Activated CD8-positive, alpha-beta memory T cell treated with anti-CD3 and anti-CD28 coated beads, Interleukin-2, amount 10 ng/mL, durations not matched to agents 7 days and 5 days (primary cell): ENCODE measurements around the gene DAG1. TPM values are rescaled to one million over a fixed set of nuclear protein-coding genes. Genes with fewer than 3 reads are reported as not detected.

ENCODE experiments used
- ATAC-seq: fragments of 150-1000 bp; cut with Tn5 transposase; one replicate; pipeline ENCODE4 v1.10.0; 2021; ENCODE audit warnings: moderate library complexity
- CTCF ChIA-PET: fragments of 350-600 bp; sonication (Branson Sonifier 250); formaldehyde crosslinking; loops from one replicate; lab custom pipeline; 2021; ENCODE audit warnings: antibody characterized with exemption; lab: Charles Lee
- DNase-seq: peaks from one replicate; pipeline ENCODE4 v3.0.0-alpha.2; 2020
- H3K27ac Mint-ChIP-seq: one replicate; pipeline ENCODE4 v1.8.0; 2021; ENCODE audit warnings: mild to moderate bottlenecking, mixed read lengths
- H3K27me3 Mint-ChIP-seq: one replicate; pipeline ENCODE4 v1.8.0; 2021; ENCODE audit warnings: mixed read lengths
- H3K36me3 Mint-ChIP-seq: one replicate; pipeline ENCODE4 v1.8.0; 2021; ENCODE audit warnings: mild to moderate bottlenecking, mixed read lengths
- H3K4me1 Mint-ChIP-seq: one replicate; pipeline ENCODE4 v1.8.0; 2021; ENCODE audit warnings: mixed read lengths
- H3K4me3 Mint-ChIP-seq: one replicate; pipeline ENCODE4 v1.8.0; 2021; ENCODE audit warnings: mild to moderate bottlenecking, moderate library complexity, mixed read lengths
- H3K9me3 Mint-ChIP-seq: one replicate; pipeline ENCODE4 v1.8.0; 2022; ENCODE audit warnings: low read depth, mixed read lengths
- total RNA-seq, 2 experiments: library from RNA; stranded (reverse); gene quantifications; one replicate each; pipeline ENCODE4 v1.2.3, GENCODE V29; 2021

Gene DAG1
- total RNA-seq, 2 experiments from 2014 or later: 17.6 to 17.9 TPM

DNA sequence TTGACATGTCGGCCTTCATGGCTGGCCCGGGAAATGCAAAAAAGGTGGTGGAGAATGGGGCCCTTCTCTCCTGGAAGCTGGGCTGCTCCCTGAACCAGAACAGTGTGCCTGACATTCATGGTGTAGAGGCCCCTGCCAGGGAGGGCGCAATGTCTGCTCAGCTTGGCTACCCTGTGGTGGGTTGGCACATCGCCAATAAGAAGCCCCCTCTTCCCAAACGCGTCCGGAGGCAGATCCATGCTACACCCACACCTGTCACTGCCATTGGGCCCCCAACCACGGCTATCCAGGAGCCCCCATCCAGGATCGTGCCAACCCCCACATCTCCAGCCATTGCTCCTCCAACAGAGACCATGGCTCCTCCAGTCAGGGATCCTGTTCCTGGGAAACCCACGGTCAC is 61.2 kb downstream of the DAG1 start:
- DNase-seq (no peak), ATAC-seq (no peak)
- CTCF ChIA-PET: interaction anchor here (1.4 to 2.5 kb wide), 2 partner anchors 8 to 115 kb away, joined by 4 to 12 read pairs; no protein-coding TSS in a partner anchor
- H3K4me1 Mint-ChIP-seq: peaks cover 14% of the 10 kb centered on the region
- H3K27ac Mint-ChIP-seq: no peak overlapping the region
- H3K9me3 Mint-ChIP-seq: no peaks in the 10 kb centered on the region
- H3K4me3 Mint-ChIP-seq: no peak overlapping the region
- peaks cover 19% of the 10 kb centered on the region for H3K36me3 Mint-ChIP-seq
- no peaks in the 10 kb centered on the region for H3K27me3 Mint-ChIP-seq

DNA sequence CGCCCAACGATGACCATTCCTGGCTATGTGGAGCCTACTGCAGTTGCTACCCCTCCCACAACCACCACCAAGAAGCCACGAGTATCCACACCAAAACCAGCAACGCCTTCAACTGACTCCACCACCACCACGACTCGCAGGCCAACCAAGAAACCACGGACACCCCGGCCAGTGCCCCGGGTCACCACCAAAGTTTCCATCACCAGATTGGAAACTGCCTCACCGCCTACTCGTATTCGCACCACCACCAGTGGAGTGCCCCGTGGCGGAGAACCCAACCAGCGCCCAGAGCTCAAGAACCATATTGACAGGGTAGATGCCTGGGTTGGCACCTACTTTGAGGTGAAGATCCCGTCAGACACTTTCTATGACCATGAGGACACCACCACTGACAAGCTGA is 61.6 kb downstream of the DAG1 start:
- CTCF ChIA-PET: interaction anchor here (1.4 kb wide), 1 partner anchor 116 kb away, joined by 4 read pairs; no protein-coding TSS in a partner anchor
- no peak for DNase-seq
- peaks cover 14% of the 10 kb centered on the region for H3K4me1 Mint-ChIP-seq

DNA sequence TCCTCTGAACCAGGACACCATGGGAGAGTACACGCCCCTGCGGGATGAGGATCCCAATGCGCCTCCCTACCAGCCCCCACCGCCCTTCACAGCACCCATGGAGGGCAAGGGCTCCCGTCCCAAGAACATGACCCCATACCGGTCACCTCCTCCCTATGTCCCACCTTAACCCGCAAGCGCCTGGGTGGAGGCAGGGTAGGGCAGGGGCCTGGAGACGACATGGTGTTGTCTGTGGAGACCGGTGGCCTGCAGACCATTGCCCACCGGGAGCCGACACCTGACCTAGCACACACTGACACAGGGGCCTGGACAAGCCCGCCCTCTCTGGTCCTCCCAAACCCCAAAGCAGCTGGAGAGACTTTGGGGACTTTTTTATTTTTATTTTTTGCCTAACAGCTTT is 63.0 kb downstream of the DAG1 start:
- CTCF ChIA-PET: interaction anchor here (3.0 kb wide), 1 partner anchor 139 kb away, joined by 14 read pairs; no protein-coding TSS in a partner anchor
- H3K4me3 Mint-ChIP-seq: no peak overlapping the region
- no peak for ATAC-seq
- H3K27me3 Mint-ChIP-seq: no peaks in the 10 kb centered on the region
- DNase-seq: no peak
- no peak overlapping the region for H3K27ac Mint-ChIP-seq
- peaks cover 17% of the 10 kb centered on the region for H3K36me3 Mint-ChIP-seq
- no peaks in the 10 kb centered on the region for H3K9me3 Mint-ChIP-seq
- H3K4me1 Mint-ChIP-seq: peaks cover 12% of the 10 kb centered on the region

More for the DNA sequence above, 61.6 kb downstream of the DAG1 start:
- Mint-ChIP-seq H3K36me3 (peaks cover 19% of the 10 kb centered on the region), H3K27ac (no peak overlapping the region), H3K27me3 (no peaks in the 10 kb centered on the region), H3K9me3 (no peaks in the 10 kb centered on the region), H3K4me3 (no peak overlapping the region)
- no peak for ATAC-seq

DNA sequence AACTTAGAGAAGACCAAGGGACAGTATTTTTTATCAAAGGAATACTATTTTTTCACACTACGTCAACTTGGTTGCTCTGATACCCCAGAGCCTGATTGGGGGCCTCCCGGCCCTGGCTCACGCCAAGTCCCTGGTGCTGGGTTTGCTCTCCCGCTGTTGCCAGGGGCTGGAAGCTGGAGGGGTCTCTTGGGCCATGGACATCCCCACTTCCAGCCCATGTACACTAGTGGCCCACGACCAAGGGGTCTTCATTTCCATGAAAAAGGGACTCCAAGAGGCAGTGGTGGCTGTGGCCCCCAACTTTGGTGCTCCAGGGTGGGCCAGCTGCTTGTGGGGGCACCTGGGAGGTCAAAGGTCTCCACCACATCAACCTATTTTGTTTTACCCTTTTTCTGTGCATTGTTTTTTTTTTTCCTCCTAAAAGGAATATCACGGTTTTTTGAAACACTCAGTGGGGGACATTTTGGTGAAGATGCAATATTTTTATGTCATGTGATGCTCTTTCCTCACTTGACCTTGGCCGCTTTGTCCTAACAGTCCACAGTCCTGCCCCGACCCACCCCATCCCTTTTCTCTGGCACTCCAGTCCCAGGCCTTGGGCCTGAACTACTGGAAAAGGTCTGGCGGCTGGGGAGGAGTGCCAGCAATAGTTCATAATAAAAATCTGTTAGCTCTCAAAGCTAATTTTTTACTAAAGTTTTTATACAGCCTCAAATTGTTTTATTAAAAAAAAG is 63.9 kb downstream of the DAG1 start:
- Mint-ChIP-seq H3K36me3 (peaks cover 17% of the 10 kb centered on the region), H3K27me3 (no peaks in the 10 kb centered on the region), H3K27ac (no peak overlapping the region), H3K4me3 (no peak overlapping the region), H3K4me1 (peaks cover 10% of the 10 kb centered on the region), H3K9me3 (no peaks in the 10 kb centered on the region)
- CTCF ChIA-PET: interaction anchor here (0.7 to 3.0 kb wide), 2 partner anchors 12 to 138 kb away, joined by 3 to 14 read pairs; no protein-coding TSS in a partner anchor
- ATAC-seq (no peak), DNase-seq (no peak)

DNA sequence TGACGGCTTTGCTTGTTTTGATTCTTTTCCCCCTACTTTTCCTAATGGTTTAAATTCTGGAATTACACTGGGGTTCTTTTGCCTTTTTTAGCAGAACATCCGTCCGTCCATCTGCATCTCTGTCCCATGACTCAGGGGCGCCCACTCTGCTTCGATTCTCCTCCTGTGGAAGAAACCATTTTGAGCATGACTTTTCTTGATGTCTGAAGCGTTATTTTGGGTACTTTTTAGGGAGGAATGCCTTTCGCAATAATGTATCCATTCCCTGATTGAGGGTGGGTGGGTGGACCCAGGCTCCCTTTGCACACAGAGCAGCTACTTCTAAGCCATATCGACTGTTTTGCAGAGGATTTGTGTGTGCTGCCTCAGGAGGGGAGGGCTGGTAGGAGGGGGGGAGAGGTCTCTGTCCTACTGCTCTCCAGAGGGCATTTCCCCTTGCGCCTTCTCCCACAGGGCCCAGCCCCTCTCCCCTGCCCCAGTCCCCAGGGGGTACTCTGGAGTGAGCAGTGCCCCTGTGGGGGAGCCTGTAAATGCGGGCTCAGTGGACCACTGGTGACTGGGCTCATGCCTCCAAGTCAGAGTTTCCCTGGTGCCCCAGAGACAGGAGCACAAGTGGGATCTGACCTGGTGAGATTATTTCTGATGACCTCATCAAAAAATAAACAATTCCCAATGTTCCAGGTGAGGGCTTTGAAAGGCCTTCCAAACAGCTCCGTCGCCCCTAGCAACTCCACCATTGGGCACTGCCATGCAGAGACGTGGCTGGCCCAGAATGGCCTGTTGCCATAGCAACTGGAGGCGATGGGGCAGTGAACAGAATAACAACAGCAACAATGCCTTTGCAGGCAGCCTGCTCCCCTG is 64.7 kb downstream of the DAG1 start:
- no peak for ATAC-seq
- Mint-ChIP-seq H3K4me1 (peaks cover 3% of the 10 kb centered on the region), H3K4me3 (no peak overlapping the region), H3K27me3 (no peaks in the 10 kb centered on the region), H3K27ac (no peak overlapping the region), H3K9me3 (no peaks in the 10 kb centered on the region), H3K36me3 (peaks cover 17% of the 10 kb centered on the region)
- DNase-seq: no peak
- CTCF ChIA-PET: interaction anchor here (0.7 to 3.0 kb wide), 2 partner anchors 11 to 137 kb away, joined by 3 to 14 read pairs; no protein-coding TSS in a partner anchor

GRCh38 chr3:49535971-49536874 is 66.2 kb downstream of the DAG1 start:
- peaks cover 6% of the 10 kb centered on the region for H3K4me1 Mint-ChIP-seq
- no peak overlapping the region for H3K27ac Mint-ChIP-seq
- no peaks in the 10 kb centered on the region for H3K9me3 Mint-ChIP-seq
- CTCF ChIA-PET: interaction anchor here (0.8 to 5.8 kb wide), 5 partner anchors 58 to 368 kb away, joined by 3 to 272 read pairs (median 4); no protein-coding TSS in a partner anchor
- peaks cover 8% of the 10 kb centered on the region for H3K36me3 Mint-ChIP-seq
- no peak overlapping the region for H3K4me3 Mint-ChIP-seq
- DNase-seq: no peak
- ATAC-seq: no peak
- no peaks in the 10 kb centered on the region for H3K27me3 Mint-ChIP-seq

DNA sequence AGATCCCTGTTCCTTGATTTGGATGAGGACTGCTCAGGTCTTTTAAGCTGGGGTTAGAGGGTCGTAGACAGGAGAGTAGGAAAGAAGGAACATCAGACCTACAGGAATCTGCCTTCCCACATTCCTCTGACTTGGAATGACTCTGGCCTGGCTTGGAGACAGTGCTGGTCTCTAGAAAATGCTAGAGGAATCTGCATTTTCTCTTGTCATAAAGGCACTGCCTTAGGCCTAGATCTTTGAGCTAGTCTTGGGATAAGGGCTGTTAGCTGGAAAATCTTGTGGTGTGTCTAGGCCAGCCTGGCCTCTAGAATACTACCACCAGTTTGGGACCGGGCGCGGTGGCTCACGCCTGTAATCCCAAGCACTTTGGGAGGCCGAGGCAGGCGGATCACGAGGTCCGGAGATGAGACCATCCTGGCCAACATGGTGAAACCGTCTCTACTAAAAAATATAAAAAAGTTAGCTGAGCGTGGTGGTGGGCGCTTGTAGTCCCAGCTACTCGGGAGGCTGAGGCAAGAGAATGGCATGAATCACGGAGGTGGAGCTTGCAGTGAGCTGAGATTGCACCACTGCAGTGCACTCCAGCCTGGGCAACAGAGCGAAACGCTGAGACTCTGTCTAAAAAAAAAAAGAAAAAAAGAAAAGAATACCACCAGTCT is 66.9 kb downstream of the DAG1 start:
- Mint-ChIP-seq H3K9me3 (no peaks in the 10 kb centered on the region), H3K4me1 (peaks cover 3% of the 10 kb centered on the region), H3K27ac (no peak overlapping the region), H3K36me3 (peaks cover under 1% of the 10 kb centered on the region), H3K27me3 (no peaks in the 10 kb centered on the region), H3K4me3 (no peak overlapping the region)
- DNase-seq (no peak), ATAC-seq (no peak)
- CTCF ChIA-PET: interaction anchor here (0.8 to 5.8 kb wide), 6 partner anchors 11 to 302 kb away, joined by 3 to 272 read pairs (median 4); no protein-coding TSS in a partner anchor

- peak; percentile 93 for DNase-seq
- no peaks in the 10 kb centered on the region for H3K36me3 Mint-ChIP-seq
- peaks cover 17% of the 10 kb centered on the region for H3K27me3 Mint-ChIP-seq
- CTCF ChIA-PET: interaction anchor here (0.6 to 5.8 kb wide), 61 partner anchors 9 to 762 kb away, joined by 3 to 272 read pairs (median 7); partner anchors contain the start of genes AMIGO3, BSN, DAG1 and GMPPB
- H3K4me3 Mint-ChIP-seq: peak overlapping the region; percentile 68
- no peaks in the 10 kb centered on the region for H3K9me3 Mint-ChIP-seq
- H3K4me1 Mint-ChIP-seq: peaks cover 3% of the 10 kb centered on the region
- peak; percentile 92 for ATAC-seq
- peak overlapping the region; percentile 28 for H3K27ac Mint-ChIP-seq
These were observed 69.8 kb downstream of the DAG1 start for GRCh38 chr3:49539659-49540560.

GRCh38 chr3:49552087-49552486 is 82.0 kb downstream of the DAG1 start:
- no peak overlapping the region for H3K4me3 Mint-ChIP-seq
- peaks cover 31% of the 10 kb centered on the region for H3K4me1 Mint-ChIP-seq
- CTCF ChIA-PET: interaction anchor here (2.4 to 6.9 kb wide), 2 partner anchors 12 to 119 kb away, joined by 14 to 55 read pairs; no protein-coding TSS in a partner anchor
- H3K27ac Mint-ChIP-seq: no peak overlapping the region
- ATAC-seq (no peak), DNase-seq (no peak)
- no peaks in the 10 kb centered on the region for H3K9me3 Mint-ChIP-seq
- H3K27me3 Mint-ChIP-seq: peaks cover 31% of the 10 kb centered on the region
- no peaks in the 10 kb centered on the region for H3K36me3 Mint-ChIP-seq

DNA sequence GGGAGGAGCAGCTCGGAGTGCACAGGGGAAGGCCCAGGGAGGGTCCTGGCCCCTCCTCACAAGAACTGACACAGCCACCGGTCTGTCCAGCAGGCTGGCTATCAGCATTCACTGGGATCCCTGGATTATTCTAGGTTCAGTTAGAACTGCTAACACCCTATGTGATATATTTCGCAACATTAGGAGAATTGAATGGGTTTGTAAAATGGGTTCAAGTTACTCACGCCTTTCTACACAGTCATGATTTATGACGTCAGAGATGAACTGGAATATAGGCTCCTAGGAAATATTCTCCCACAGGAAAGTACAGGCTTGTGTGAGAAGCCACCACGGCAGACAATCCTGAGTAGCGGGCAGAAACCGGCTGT is 83.2 kb downstream of the DAG1 start:
- CTCF ChIA-PET: interaction anchor here (1.3 to 6.9 kb wide), 3 partner anchors 13 to 120 kb away, joined by 4 to 55 read pairs (median 12); no protein-coding TSS in a partner anchor
- Mint-ChIP-seq H3K27me3 (peaks cover 40% of the 10 kb centered on the region), H3K4me3 (peak overlapping the region; percentile 82), H3K9me3 (no peaks in the 10 kb centered on the region), H3K27ac (no peak overlapping the region), H3K4me1 (peaks cover 31% of the 10 kb centered on the region), H3K36me3 (no peaks in the 10 kb centered on the region)
- DNase-seq (no peak), ATAC-seq (no peak)
